GM12878 (cell line): ENCODE measurements around the gene KMT2E. TPM values are rescaled to one million over a fixed set of nuclear protein-coding genes. Genes with fewer than 3 reads are reported as not detected.

Experiments used
- ATAC-seq: fragments of 200-7000 bp; cut with Tn5 transposase; 3 replicates; pipeline ENCODE4 v1.9.1; 2020; ENCODE audit warnings: mild to moderate bottlenecking, moderate library complexity
- BruUV-seq: library from RNA; stranded (reverse); fragments of 400-500 nt; replicated peaks from 2 replicates; lab custom pipeline; 2021; lab: Mats Ljungman, UMichigan
- CTCF ChIA-PET: fragments of 300-600 bp; sonication (Branson Sonifier 250); formaldehyde crosslinking; extraction: SDS; loops from one replicate; lab custom pipeline; 2021; ENCODE audit warnings: inconsistent platforms; lab: Yijun Ruan, JAX
- POLR2A ChIA-PET: fragments of 350-600 bp; formaldehyde crosslinking; extraction: SDS; loops from one replicate; lab custom pipeline; 2021; ENCODE audit warnings: inconsistent platforms; lab: Charles Lee
- RAD21 ChIA-PET: fragments of 300-600 bp; sonication (Branson Sonifier 250); formaldehyde crosslinking; loops from one replicate; lab custom pipeline; 2023; ENCODE audit warnings: antibody characterized with exemption; ENCODE audit not compliant: unreplicated experiment; lab: Charles Lee
- SMC1A ChIA-PET: fragments of 300-600 bp; sonication (Branson Sonifier 250); formaldehyde crosslinking; loops from one replicate; lab custom pipeline; 2023; ENCODE audit not compliant: unreplicated experiment, uncharacterized antibody; lab: Charles Lee
- DNase-seq: peaks from one replicate; pipeline ENCODE4 v3.0.0-alpha.2; 2011; ENCODE audit warnings: low read depth, low spot score
- FAIRE-seq: peaks from 3 replicates; lab custom pipeline; 2011; peaks lifted over from hg19 to GRCh38; lab: Jason Lieb, UNC
- H2AFZ ChIP-seq: 2 replicates; pipeline ENCODE4 v1.6.0; 2011; ENCODE audit warnings: low read depth, low read length, control low read depth; ENCODE audit not compliant: control insufficient read depth
- H3K27ac ChIP-seq: 2 replicates; pipeline ENCODE4 v1.5.1; 2011; ENCODE audit warnings: control low read depth; ENCODE audit not compliant: control insufficient read depth, insufficient read depth
- H3K27me3 ChIP-seq, 2 experiments: replicated peaks in 1 of 2; 2 replicates each; pipeline versions ENCODE4 v1.6.0 to v1.6.1; 2011; ENCODE audit warnings: low read length in 1 of 2; ENCODE audit not compliant: control insufficient read depth in 2 of 2, insufficient read depth in 2 of 2
- H3K36me3 ChIP-seq, 2 experiments: 2 replicates each; pipeline ENCODE4 v1.5.1; 2011; ENCODE audit warnings: low read length in 1 of 2; ENCODE audit not compliant: control insufficient read depth in 2 of 2, insufficient read depth in 2 of 2
- H3K4me1 ChIP-seq: 2 replicates; pipeline ENCODE4 v1.6.1; 2011; ENCODE audit warnings: mild to moderate bottlenecking, low read length, moderate library complexity, mixed read lengths; ENCODE audit not compliant: control insufficient read depth, insufficient read depth
- H3K4me2 ChIP-seq: 2 replicates; pipeline ENCODE4 v1.6.0; 2011; ENCODE audit warnings: control low read depth; ENCODE audit not compliant: control insufficient read depth, insufficient read depth
- H3K4me3 ChIP-seq: fragments of 200-600 bp; sonication (generic); 2 replicates; pipeline ENCODE4 v1.5.1; 2016
- H3K79me2 ChIP-seq: 2 replicates; pipeline ENCODE4 v1.6.0; 2011; ENCODE audit warnings: low read length; ENCODE audit not compliant: control insufficient read depth, insufficient read depth
- H3K9ac ChIP-seq: 2 replicates; pipeline ENCODE4 v1.8.0; 2011; ENCODE audit warnings: low read length, control low read depth, mixed read lengths; ENCODE audit not compliant: control insufficient read depth, insufficient read depth
- H3K9me3 ChIP-seq: replicated peaks from 3 replicates; pipeline ENCODE4 v1.5.1; 2011; ENCODE audit warnings: mild to moderate bottlenecking, low read length; ENCODE audit not compliant: control insufficient read depth, insufficient read depth
- H4K20me1 ChIP-seq: 2 replicates; pipeline ENCODE4 v1.6.0; 2011; ENCODE audit not compliant: control insufficient read depth, insufficient read depth
- CBX3 ChIP-seq: fragments of 200-600 bp; sonication (generic); IDR thresholded peaks from 2 replicates; pipeline ENCODE4 v1.6.1; 2016; ENCODE audit warnings: low read depth, borderline replicate concordance
- CREM ChIP-seq: IDR thresholded peaks from 2 replicates; pipeline ENCODE4 v1.6.1; 2014; ENCODE audit warnings: antibody characterized with exemption, low read depth
- LARP7 ChIP-seq: fragments of 450-650 bp; IDR thresholded peaks from 2 replicates; pipeline ENCODE4 v1.6.1; 2017; ENCODE audit warnings: mild to moderate bottlenecking
- NFIC ChIP-seq: IDR thresholded peaks from 2 replicates; pipeline ENCODE4 v1.6.1; 2012; ENCODE audit warnings: low read depth, mild to moderate bottlenecking, inconsistent platforms, low read length, moderate library complexity
- WGBS: methylation state at CpG from one replicate; pipeline ENCODE4 v1.1.6; 2016; ENCODE audit warnings: low lambda C conversion rate; ENCODE audit not compliant: insufficient replicate concordance, insufficient coverage; ENCODE audit errors: missing lambda C conversion rate; 5-methylcytosine and 5-hydroxymethylcytosine counted together
- in situ Hi-C: fragments of 300-500 bp; cut with MboI; formaldehyde crosslinking; loops from 9 replicates; pipeline ENCODE4 v1.14.3; 2018; ENCODE audit warnings: mixed read lengths
- intact Hi-C: fragments of 100-400 bp; cut with micrococcal nuclease; formaldehyde crosslinking; loops from one replicate; pipeline ENCODE4 v1.14.2; 2022; ENCODE audit not compliant: unreplicated experiment
- polyA plus RNA-seq, 11 experiments: library from polyadenylated mRNA; depleted of rRNA in 4 of 11; unstranded in 6 of 11; stranded (reverse) in 5 of 11; fragments of >200 nt; fragmentation: Nextera tagmentation in 4 of 11; fragmentation: Illumina TruSeq in 1 of 11; extraction: Ambion mirVana in 4 of 11; extraction: Trizol in 1 of 11; gene quantifications; 1 replicate in 1 of 11; 2 replicates in 10 of 11; pipeline versions ENCODE4 v1.2.1 to v1.2.3, GENCODE V29; 2011 to 2016; ENCODE audit warnings: inconsistent platforms in 2 of 11, missing spikeins in 2 of 11, low read depth in 1 of 11
- total RNA-seq, 4 experiments: library from RNA; depleted of rRNA in 3 of 4; stranded (reverse); fragments of >200 nt in 3 of 4; fragmentation: Illumina TruSeq in 1 of 4; extraction: Trizol in 1 of 4; gene quantifications; 2 replicates each; pipeline versions ENCODE4 v1.2.1 to v1.2.3, GENCODE V29; 2013 to 2021
- TF ChIP-seq, protein P1 (sequence below): fragments of 450-650 bp; IDR thresholded peaks from 2 replicates; pipeline ENCODE4 v1.6.1; 2014; ENCODE audit warnings: mild to moderate bottlenecking
- TF ChIP-seq, protein P2 (sequence below): fragments of 450-650 bp; formaldehyde crosslinking; IDR thresholded peaks from 2 replicates; pipeline ENCODE4 v1.4.0; 2020; ENCODE audit warnings: mild to moderate bottlenecking, moderate library complexity

Gene KMT2E
- total and polyA plus RNA-seq, 10 of the 15 experiments (the other 5 are each of a cell fraction or from before 2014, with no cell fraction given): 13.2 to 68.1 (median 34.1) TPM

DNA sequence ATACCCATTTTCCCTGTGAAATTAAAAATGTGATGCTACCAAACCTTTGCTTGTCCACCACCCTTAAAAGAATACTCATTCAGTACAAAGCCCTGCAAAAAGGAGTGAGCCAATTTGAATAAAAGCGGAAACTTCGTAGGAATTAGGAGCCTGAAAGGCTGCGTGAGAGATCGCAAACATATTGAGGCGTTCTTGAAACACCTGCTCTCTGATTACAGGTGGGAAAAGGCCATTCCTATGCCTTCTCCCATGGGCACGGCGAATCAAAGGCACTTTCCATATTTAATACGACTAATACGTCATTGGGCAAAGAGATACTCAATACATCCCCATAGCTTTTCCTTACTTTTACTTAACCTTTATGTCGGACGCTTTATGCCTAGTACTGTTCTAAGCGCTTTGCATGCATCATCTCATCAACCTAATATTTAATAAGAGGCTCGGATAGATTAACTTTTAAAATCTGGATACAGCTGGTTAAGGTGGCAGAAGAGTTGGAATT, 30.9 kb upstream of the KMT2E start:
- SMC1A ChIA-PET: interaction anchor here (0.6 to 15.6 kb wide), 27 partner anchors 10 to 418 kb away, joined by 3 to 270 read pairs (median 6); partner anchors contain the start of gene KMT2E
- H3K9ac ChIP-seq: peak overlapping the region; percentile 95
- intact Hi-C loops (loop anchor here (2.0 to 10.0 kb wide), 3 partner anchors 119 to 442 kb away; no protein-coding TSS in a partner anchor), in situ Hi-C loops (no loop called here)
- no peak for ATAC-seq
- CTCF ChIA-PET: interaction anchor here (0.9 to 8.8 kb wide), 27 partner anchors 9 to 447 kb away, joined by 3 to 200 read pairs (median 4); partner anchors contain the start of gene KMT2E
- POLR2A ChIA-PET: interaction anchor here (0.8 to 8.3 kb wide), 16 partner anchors 18 to 127 kb away, joined by 3 to 83 read pairs (median 4); partner anchors contain the start of gene KMT2E
- RAD21 ChIA-PET: interaction anchor here (0.6 to 7.7 kb wide), 27 partner anchors 9 to 606 kb away, joined by 3 to 147 read pairs (median 6); partner anchors contain the start of genes KMT2E and RINT1
- no peak for FAIRE-seq
- H3K4me1 ChIP-seq: peaks cover 14% of the 10 kb centered on the region; the same call in 1 of the 2 replicates
- no peak for DNase-seq
- H3K27ac ChIP-seq: peak overlapping the region; percentile 98
- H3K36me3 ChIP-seq: peaks cover 0 to 4% of the 10 kb centered on the region in 2 experiments; a peak in 2 of 4 replicates
- no peaks in the 10 kb centered on the region for H3K27me3 ChIP-seq
- TF ChIP-seq, protein P1, sequence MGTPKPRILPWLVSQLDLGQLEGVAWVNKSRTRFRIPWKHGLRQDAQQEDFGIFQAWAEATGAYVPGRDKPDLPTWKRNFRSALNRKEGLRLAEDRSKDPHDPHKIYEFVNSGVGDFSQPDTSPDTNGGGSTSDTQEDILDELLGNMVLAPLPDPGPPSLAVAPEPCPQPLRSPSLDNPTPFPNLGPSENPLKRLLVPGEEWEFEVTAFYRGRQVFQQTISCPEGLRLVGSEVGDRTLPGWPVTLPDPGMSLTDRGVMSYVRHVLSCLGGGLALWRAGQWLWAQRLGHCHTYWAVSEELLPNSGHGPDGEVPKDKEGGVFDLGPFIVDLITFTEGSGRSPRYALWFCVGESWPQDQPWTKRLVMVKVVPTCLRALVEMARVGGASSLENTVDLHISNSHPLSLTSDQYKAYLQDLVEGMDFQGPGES: no peak
- TF ChIP-seq NFIC (0 out of 2 replicates have a peak, but pooled peaks have one; percentile 40), LARP7 (0 out of 2 replicates have a peak, but pooled peaks have one; percentile 7), CREM (0 out of 2 replicates have a peak, but pooled peaks have one; percentile 5), CBX3 (no peak)
- TF ChIP-seq, protein P2, sequence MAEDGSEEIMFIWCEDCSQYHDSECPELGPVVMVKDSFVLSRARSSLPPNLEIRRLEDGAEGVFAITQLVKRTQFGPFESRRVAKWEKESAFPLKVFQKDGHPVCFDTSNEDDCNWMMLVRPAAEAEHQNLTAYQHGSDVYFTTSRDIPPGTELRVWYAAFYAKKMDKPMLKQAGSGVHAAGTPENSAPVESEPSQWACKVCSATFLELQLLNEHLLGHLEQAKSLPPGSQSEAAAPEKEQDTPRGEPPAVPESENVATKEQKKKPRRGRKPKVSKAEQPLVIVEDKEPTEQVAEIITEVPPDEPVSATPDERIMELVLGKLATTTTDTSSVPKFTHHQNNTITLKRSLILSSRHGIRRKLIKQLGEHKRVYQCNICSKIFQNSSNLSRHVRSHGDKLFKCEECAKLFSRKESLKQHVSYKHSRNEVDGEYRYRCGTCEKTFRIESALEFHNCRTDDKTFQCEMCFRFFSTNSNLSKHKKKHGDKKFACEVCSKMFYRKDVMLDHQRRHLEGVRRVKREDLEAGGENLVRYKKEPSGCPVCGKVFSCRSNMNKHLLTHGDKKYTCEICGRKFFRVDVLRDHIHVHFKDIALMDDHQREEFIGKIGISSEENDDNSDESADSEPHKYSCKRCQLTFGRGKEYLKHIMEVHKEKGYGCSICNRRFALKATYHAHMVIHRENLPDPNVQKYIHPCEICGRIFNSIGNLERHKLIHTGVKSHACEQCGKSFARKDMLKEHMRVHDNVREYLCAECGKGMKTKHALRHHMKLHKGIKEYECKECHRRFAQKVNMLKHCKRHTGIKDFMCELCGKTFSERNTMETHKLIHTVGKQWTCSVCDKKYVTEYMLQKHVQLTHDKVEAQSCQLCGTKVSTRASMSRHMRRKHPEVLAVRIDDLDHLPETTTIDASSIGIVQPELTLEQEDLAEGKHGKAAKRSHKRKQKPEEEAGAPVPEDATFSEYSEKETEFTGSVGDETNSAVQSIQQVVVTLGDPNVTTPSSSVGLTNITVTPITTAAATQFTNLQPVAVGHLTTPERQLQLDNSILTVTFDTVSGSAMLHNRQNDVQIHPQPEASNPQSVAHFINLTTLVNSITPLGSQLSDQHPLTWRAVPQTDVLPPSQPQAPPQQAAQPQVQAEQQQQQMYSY (CRISPR knock-in tag): no peak
- TSS peak; percentile 78 for BruUV-seq
- peak overlapping the region; percentile 75 for H3K4me3 ChIP-seq
- H3K9me3 ChIP-seq: no peaks in the 10 kb centered on the region
- WGBS: 12% methylated on average over 13 of the region's 13 CpGs
- peak overlapping the region; percentile 85 for H3K4me2 ChIP-seq
- H4K20me1 ChIP-seq: no peaks in the 10 kb centered on the region
- peak overlapping the region; percentile 85 for H2AFZ ChIP-seq
- peaks cover 54% of the 10 kb centered on the region for H3K79me2 ChIP-seq
